Transverse colon (tissue), 4 donors: ENCODE data around the gene PALM3.

Experiments
- CTCF ChIP-seq, 5 experiments: fragments of 200-600 bp in 3 of 5; fragments of 450-650 bp in 2 of 5; sonication (generic) in 3 of 5; IDR thresholded peaks; 1 replicate in 2 of 5; 2 replicates in 3 of 5; pipeline ENCODE4 v1.5.1; 2016 to 2017; ENCODE audit warnings: antibody characterized with exemption in 5 of 5, inconsistent platforms in 3 of 5, mild to moderate bottlenecking in 2 of 5, moderate library complexity in 1 of 5
- EP300 ChIP-seq: sonication (generic); formaldehyde crosslinking; IDR thresholded peaks from one replicate; pipeline ENCODE4 v1.6.1; 2017; ENCODE audit warnings: antibody characterized with exemption, low read depth
- POLR2A ChIP-seq: fragments of 450-650 bp; IDR thresholded peaks from one replicate; pipeline ENCODE4 v1.6.1; 2016; ENCODE audit warnings: antibody characterized with exemption, mild to moderate bottlenecking, moderate library complexity
- POLR2AphosphoS5 ChIP-seq, 3 donors: sonication (generic); formaldehyde crosslinking; IDR thresholded peaks; one replicate each; pipeline ENCODE4 v1.6.1; 2016; ENCODE audit warnings: antibody characterized with exemption in 3 of 3

- TF ChIP-seq POLR2A (no peak), CTCF (IDR thresholded peaks at IDR 0.05) (no peak), POLR2AphosphoS5 (IDR thresholded peaks at IDR 0.05) (no peak), EP300 (no peak)
Measured at GRCh38 chr19:14019100-14019499, 42.8 kb downstream of the PALM3 start.
